Heart left ventricle (tissue), 16 donors: ENCODE measurements around the gene GATAD2A. TPM values are rescaled to one million over a fixed set of nuclear protein-coding genes. Genes with fewer than 3 reads are reported as not detected.

ENCODE experiments used
- ATAC-seq, 4 donors: fragments of 200-7000 bp; cut with Tn5 transposase; one replicate each; pipeline ENCODE4 v1.9.1; 2020 to 2022; ENCODE audit warnings: moderate library complexity in 4 of 4, mild to moderate bottlenecking in 3 of 4, moderate number of reproducible peaks in 1 of 4
- DNase-seq, 5 donors: peaks; one replicate each; pipeline ENCODE4 v3.0.0-alpha.2; 2020
- H3K27ac ChIP-seq, 12 donors: fragments of 200-600 bp; sonication (generic) in 4 of 12; one replicate each; pipeline versions ENCODE4 v1.5.0 to v1.8.0; 2016 to 2022; ENCODE audit warnings: mild to moderate bottlenecking in 2 of 12
- H3K27me3 ChIP-seq, 9 donors: fragments of 200-600 bp; sonication (generic) in 2 of 9; one replicate each; pipeline versions ENCODE4 v1.5.1 to v1.8.0; 2016 to 2022; ENCODE audit warnings: mild to moderate bottlenecking in 3 of 9
- H3K36me3 ChIP-seq, 9 donors: fragments of 200-600 bp; sonication (generic) in 2 of 9; one replicate each; pipeline versions ENCODE4 v1.5.0 to v1.8.0; 2018 to 2022; ENCODE audit warnings: mild to moderate bottlenecking in 2 of 9
- H3K4me1 ChIP-seq, 12 donors: fragments of 200-600 bp; sonication (generic) in 4 of 12; one replicate each; pipeline versions ENCODE4 v1.5.0 to v1.8.0; 2016 to 2022; ENCODE audit warnings: mild to moderate bottlenecking in 3 of 12
- H3K4me3 ChIP-seq, 12 donors: fragments of 200-600 bp; sonication (generic) in 4 of 12; one replicate each; pipeline versions ENCODE4 v1.5.0 to v1.8.0; 2017 to 2022; ENCODE audit warnings: mild to moderate bottlenecking in 9 of 12, moderate library complexity in 4 of 12
- H3K9me3 ChIP-seq, 12 donors: fragments of 200-600 bp; sonication (generic) in 4 of 12; one replicate each; pipeline versions ENCODE4 v1.5.0 to v1.8.0; 2016 to 2022; ENCODE audit warnings: mild to moderate bottlenecking in 1 of 12
- POLR2A ChIP-seq, 2 donors: fragments of 450-650 bp; IDR thresholded peaks; one replicate each; pipeline ENCODE4 v1.6.1; 2017; ENCODE audit warnings: antibody characterized with exemption in 2 of 2, mild to moderate bottlenecking in 2 of 2, moderate library complexity in 2 of 2
- WGBS, 4 donors: extraction: QIAGEN DNeasy Blood & Tissue Kit in 2 of 4; methylation state at CpG; one replicate each; pipeline versions ENCODE4 v1.1.5 to v1.1.7; 2013 to 2018; 5-methylcytosine and 5-hydroxymethylcytosine counted together
- intact Hi-C, 10 donors: fragments of 100-400 bp; cut with DNase I; formaldehyde crosslinking; loops; one replicate each; pipeline versions ENCODE4 v1.11.1 to v1.14.2; 2022
- polyA plus RNA-seq, 2 donors: library from polyadenylated mRNA; stranded (reverse); fragments of 200-250 nt; gene quantifications; one replicate each; pipeline ENCODE4 v1.2.3, GENCODE V29; 2013
- total RNA-seq, 9 donors: library from RNA; depleted of rRNA in 2 of 9; stranded (reverse); fragments of >200 nt in 2 of 9; fragmentation: NEBNext Ultra II Directional in 3 of 9; extraction: Animal tissue kit (Norgen Biotek cat#: 25700) in 3 of 9; gene quantifications; one replicate each; pipeline versions ENCODE4 v1.1.0 to v1.2.4, GENCODE V29; 2016 to 2023
- TF ChIP-seq, protein P1 (sequence below), 12 donors: fragments of 200-600 bp; sonication (generic) in 4 of 12; IDR thresholded peaks; one replicate each; pipeline versions ENCODE4 v1.5.0 to v1.8.0; 2018 to 2022; ENCODE audit warnings: antibody characterized with exemption in 12 of 12, mild to moderate bottlenecking in 5 of 12
- donor health status: ischemic (EF 13 %, LVEDD 7.1; RV severe dilation, severe dysfunction).
- donor health status: healthy with polysubstance abuse.
- donor health status: DM: no; HTN: yes; CAD: no.
- donor health status: DM: no; HTN: no; CAD: no.
- donor health status: ischemic (EF 25% LVEDD 6.9; RV normal size, moderate dysfunction).
- donor health status: ischemic (EF 25% LVEDD 5.7; RV mildly dilated, moderate dysfunction).
- donor health status: healthy.
- donor health status: DM: yes; HTN: yes; CAD: no.
- donor health status: ischemic (EF 35%, LVEDD 5.7; RV mildly dilated, moderate dysfunction).
- donor health status: nonischemic (EF 11% LVEDD 7.7; RV severe dilation, severe dysfunction).
- donor health status: DM: yes; HTN: yes; CAD: no.
- donor health status: PGD.
- donor health status: ischemic (EF 29% LVEDD 5.4; RV normal size, mild dysfunction).
- donor health status: nonischemic (EF 23%, LVEDD 6.1; RV moderate dilation, normal function).

GATAD2A gene
- total and polyA plus RNA-seq, 11 donors: 7.5 to 49.5 (median 30.5) TPM

GRCh38 chr19:19490214-19490968, 84.9 kb downstream of the GATAD2A start:
- Histone ChIP-seq H3K4me1 (peaks cover 10 to 49% (median 37%) of the 10 kb centered on the region in 12 donors), H3K9me3 (no peaks in the 10 kb centered on the region), H3K36me3 (peaks cover 0 to 52% (median 29%) of the 10 kb centered on the region in 9 donors), H3K27me3 (no peaks in the 10 kb centered on the region), H3K27ac (peak overlapping the region; percentile 14 to 94 (median 70)), H3K4me3 (peak overlapping the region in 3 of 12 donors; percentile 1 to 40 (median 7))
- peak; percentile 72 to 81 (median 80) for DNase-seq
- 28 to 33% (median 31%) methylated on average over 16 to 20 of the region's 20 CpGs for WGBS, 4 donors
- intact Hi-C loops: loop anchor here in 9 of 10 donors (1.0 to 10.0 kb wide), 9 partner anchors 82 to 343 kb away; partner anchors contain the start of genes GATAD2A (in 4 of the 9), BORCS8 (in 1 of the 9) and RFXANK (in 1 of the 9)
- TF ChIP-seq, protein P1, sequence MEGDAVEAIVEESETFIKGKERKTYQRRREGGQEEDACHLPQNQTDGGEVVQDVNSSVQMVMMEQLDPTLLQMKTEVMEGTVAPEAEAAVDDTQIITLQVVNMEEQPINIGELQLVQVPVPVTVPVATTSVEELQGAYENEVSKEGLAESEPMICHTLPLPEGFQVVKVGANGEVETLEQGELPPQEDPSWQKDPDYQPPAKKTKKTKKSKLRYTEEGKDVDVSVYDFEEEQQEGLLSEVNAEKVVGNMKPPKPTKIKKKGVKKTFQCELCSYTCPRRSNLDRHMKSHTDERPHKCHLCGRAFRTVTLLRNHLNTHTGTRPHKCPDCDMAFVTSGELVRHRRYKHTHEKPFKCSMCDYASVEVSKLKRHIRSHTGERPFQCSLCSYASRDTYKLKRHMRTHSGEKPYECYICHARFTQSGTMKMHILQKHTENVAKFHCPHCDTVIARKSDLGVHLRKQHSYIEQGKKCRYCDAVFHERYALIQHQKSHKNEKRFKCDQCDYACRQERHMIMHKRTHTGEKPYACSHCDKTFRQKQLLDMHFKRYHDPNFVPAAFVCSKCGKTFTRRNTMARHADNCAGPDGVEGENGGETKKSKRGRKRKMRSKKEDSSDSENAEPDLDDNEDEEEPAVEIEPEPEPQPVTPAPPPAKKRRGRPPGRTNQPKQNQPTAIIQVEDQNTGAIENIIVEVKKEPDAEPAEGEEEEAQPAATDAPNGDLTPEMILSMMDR (IDR thresholded peaks at IDR 0.05): peak; percentile 78 to 90 (median 84)
- TF ChIP-seq POLR2A (IDR thresholded peaks at IDR 0.05): no peak
- ATAC-seq: peak; percentile 17 to 65 (median 52)

DNA sequence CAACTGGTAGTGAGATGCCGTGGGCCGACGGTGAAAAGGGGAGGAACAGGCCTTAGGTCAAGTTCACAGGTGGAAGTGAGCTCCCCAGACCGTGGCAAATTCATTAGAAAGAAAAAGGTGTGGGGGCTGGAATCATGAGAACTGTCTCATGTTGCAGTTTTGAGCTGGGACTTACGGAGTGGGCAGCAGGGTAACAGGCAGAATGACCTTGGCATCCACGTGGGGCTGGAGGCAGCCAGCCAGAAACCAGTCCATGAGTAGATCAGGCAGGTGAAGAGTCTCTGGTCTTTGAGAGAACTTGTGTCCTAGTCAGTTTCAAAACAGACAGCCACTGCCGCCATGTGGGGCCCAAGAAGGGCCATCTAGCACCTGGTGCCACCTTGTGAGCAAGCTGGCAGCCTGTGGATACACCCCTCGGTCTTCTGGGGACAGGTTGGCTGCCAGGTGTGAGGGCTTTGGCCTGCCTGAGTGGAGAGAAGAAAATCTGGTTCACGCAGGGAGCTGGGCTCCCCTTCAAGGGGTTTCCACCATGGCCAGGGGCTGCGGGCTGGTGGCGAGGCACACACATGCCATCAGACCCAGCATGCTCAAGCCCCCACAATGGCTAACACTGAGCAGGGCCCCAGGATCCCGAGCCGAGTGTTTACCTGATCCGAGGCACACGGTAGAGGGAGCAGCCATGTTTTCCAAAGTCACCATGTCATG, 86.0 kb downstream of the GATAD2A start:
- DNase-seq (peak in 1 of 5 donors; percentile 40), ATAC-seq (no peak)
- H3K4me1 ChIP-seq: peaks cover 10 to 43% (median 33%) of the 10 kb centered on the region in 12 donors
- no peak for TF ChIP-seq POLR2A (IDR thresholded peaks at IDR 0.05)
- TF ChIP-seq, protein P1 (IDR thresholded peaks at IDR 0.05): no peak
- H3K9me3 ChIP-seq: no peaks in the 10 kb centered on the region
- intact Hi-C loops: loop anchor here in 8 of 10 donors (2.0 to 10.0 kb wide), 7 partner anchors 83 to 344 kb away; partner anchors contain the start of genes GATAD2A (in 3 of the 8), BORCS8 (in 1 of the 8) and RFXANK (in 1 of the 8)
- no peak overlapping the region for H3K27ac ChIP-seq
- 81 to 86% (median 85%) methylated on average over 9 to 15 of the region's 15 CpGs for WGBS, 4 donors
- H3K27me3 ChIP-seq: no peaks in the 10 kb centered on the region
- H3K36me3 ChIP-seq: peaks cover 0 to 59% (median 40%) of the 10 kb centered on the region in 9 donors
- no peak overlapping the region for H3K4me3 ChIP-seq

GRCh38 chr19:19492026-19492610, 86.6 kb downstream of the GATAD2A start:
- ATAC-seq: no peak
- peak in 1 of 5 donors; percentile 49 for DNase-seq
- H3K27ac ChIP-seq: no peak overlapping the region
- no peaks in the 10 kb centered on the region for H3K27me3 ChIP-seq
- intact Hi-C loops: loop anchor here in 4 of 10 donors (5.0 to 10.0 kb wide), 4 partner anchors 85 to 345 kb away; partner anchors contain the start of genes BORCS8 (in 1 of the 4), GATAD2A (in 1 of the 4) and RFXANK (in 1 of the 4)
- peaks cover 10 to 38% (median 33%) of the 10 kb centered on the region in 12 donors for H3K4me1 ChIP-seq
- TF ChIP-seq POLR2A (IDR thresholded peaks at IDR 0.05): no peak
- H3K36me3 ChIP-seq: peaks cover 0 to 63% (median 46%) of the 10 kb centered on the region in 9 donors
- H3K9me3 ChIP-seq: no peaks in the 10 kb centered on the region
- no peak overlapping the region for H3K4me3 ChIP-seq
- WGBS, 4 donors: 89 to 94% (median 91%) methylated on average over 12 to 21 of the region's 21 CpGs

GRCh38 chr19:19493841-19494546, 88.5 kb downstream of the GATAD2A start:
- no peak overlapping the region for H3K27ac ChIP-seq
- peaks cover 4 to 20% (median 18%) of the 10 kb centered on the region in 12 donors for H3K4me1 ChIP-seq
- DNase-seq: no peak
- TF ChIP-seq, protein P1 (IDR thresholded peaks at IDR 0.05): peak in 1 of 12 donors; percentile 12
- TF ChIP-seq POLR2A (IDR thresholded peaks at IDR 0.05): no peak
- H3K9me3 ChIP-seq: no peaks in the 10 kb centered on the region
- H3K36me3 ChIP-seq: peaks cover 5 to 81% (median 62%) of the 10 kb centered on the region in 9 donors
- intact Hi-C loops: loop anchor here in 4 of 10 donors (5.0 to 10.0 kb wide), 4 partner anchors 87 to 347 kb away; partner anchors contain the start of genes BORCS8 (in 1 of the 4), GATAD2A (in 1 of the 4) and RFXANK (in 1 of the 4)
- H3K4me3 ChIP-seq: no peak overlapping the region
- ATAC-seq: no peak
- 84 to 89% (median 87%) methylated on average over 6 to 15 of the region's 15 CpGs for WGBS, 4 donors
- H3K27me3 ChIP-seq: no peaks in the 10 kb centered on the region
